ENCODE measurements around the gene DCAF4.

- no peak for TF ChIP-seq LEF1 (IDR thresholded peaks at IDR 0.05; ENCODE audit: borderline replicate concordance)
- TF ChIP-seq ARNT (IDR thresholded peaks at IDR 0.05) = no peak
- no peak for TF ChIP-seq ELF4 (IDR thresholded peaks at IDR 0.05)
- no peak for TF ChIP-seq SP1 (IDR thresholded peaks at IDR 0.05)
- TF ChIP-seq FOXA1 (IDR thresholded peaks at IDR 0.05) = no peak
- no peak for TF ChIP-seq PKNOX1 (IDR thresholded peaks at IDR 0.05)
- no peak for TF ChIP-seq ZNF384 (IDR thresholded peaks at IDR 0.05)
- TF ChIP-seq FOXM1 (IDR thresholded peaks at IDR 0.05; ENCODE audit: borderline replicate concordance) = no peak
- no peak for TF ChIP-seq NFRKB (IDR thresholded peaks at IDR 0.05)
- TF ChIP-seq FOXK2 (IDR thresholded peaks at IDR 0.05) = no peak
- TF ChIP-seq TARDBP (IDR thresholded peaks at IDR 0.05) = no peak
Observed at GRCh38 chr14:72929316-72930080, 3.2 kb downstream of the DCAF4 start.
